PC-9 (cell line): Measurements from ENCODE around the gene COTL1.

Experiments
- EZH2 ChIP-seq: fragments of 200-600 bp; sonication (generic); IDR thresholded peaks from 2 replicates; pipeline ENCODE4 v1.8.0; 2017; ENCODE audit warnings: antibody characterized with exemption, low read depth
- TF ChIP-seq, protein P1 (sequence below): fragments of 200-600 bp; sonication (generic); conservative IDR thresholded peaks from 2 replicates; pipeline ENCODE4 v1.6.1; 2017; ENCODE audit warnings: mixed run types, antibody characterized with exemption, mild to moderate bottlenecking, moderate library complexity

- TF ChIP-seq, protein P1, sequence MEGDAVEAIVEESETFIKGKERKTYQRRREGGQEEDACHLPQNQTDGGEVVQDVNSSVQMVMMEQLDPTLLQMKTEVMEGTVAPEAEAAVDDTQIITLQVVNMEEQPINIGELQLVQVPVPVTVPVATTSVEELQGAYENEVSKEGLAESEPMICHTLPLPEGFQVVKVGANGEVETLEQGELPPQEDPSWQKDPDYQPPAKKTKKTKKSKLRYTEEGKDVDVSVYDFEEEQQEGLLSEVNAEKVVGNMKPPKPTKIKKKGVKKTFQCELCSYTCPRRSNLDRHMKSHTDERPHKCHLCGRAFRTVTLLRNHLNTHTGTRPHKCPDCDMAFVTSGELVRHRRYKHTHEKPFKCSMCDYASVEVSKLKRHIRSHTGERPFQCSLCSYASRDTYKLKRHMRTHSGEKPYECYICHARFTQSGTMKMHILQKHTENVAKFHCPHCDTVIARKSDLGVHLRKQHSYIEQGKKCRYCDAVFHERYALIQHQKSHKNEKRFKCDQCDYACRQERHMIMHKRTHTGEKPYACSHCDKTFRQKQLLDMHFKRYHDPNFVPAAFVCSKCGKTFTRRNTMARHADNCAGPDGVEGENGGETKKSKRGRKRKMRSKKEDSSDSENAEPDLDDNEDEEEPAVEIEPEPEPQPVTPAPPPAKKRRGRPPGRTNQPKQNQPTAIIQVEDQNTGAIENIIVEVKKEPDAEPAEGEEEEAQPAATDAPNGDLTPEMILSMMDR, result no peak
- TF ChIP-seq EZH2, result no peak
Measured at GRCh38 chr16:84629580-84629979, 11.7 kb upstream of the COTL1 start.
